Measurements from ENCODE around the gene UCP2.

Gene UCP2

GRCh38 chr11:74007691-74008372 is 25.2 kb upstream of the UCP2 start:
- no peak for TF ChIP-seq CTCF (IDR thresholded peaks at IDR 0.05; ENCODE audit: low read depth, low read length)
- no peak for DNase-seq
- Histone ChIP-seq H3K27me3 (no peaks in the 10 kb centered on the region), H3K9me3 (no peaks in the 10 kb centered on the region), H3K4me3 (ENCODE audit: low read depth, low read length) (no peak overlapping the region), H3K4me1 (no peaks in the 10 kb centered on the region), H3K36me3 (no peaks in the 10 kb centered on the region; the same call in 1 of the 2 replicates)

GRCh38 chr11:74006743-74007304 is 24.2 kb upstream of the UCP2 start:
- H3K4me1 ChIP-seq = no peaks in the 10 kb centered on the region
- no peak for TF ChIP-seq CTCF (IDR thresholded peaks at IDR 0.05; ENCODE audit: low read depth, low read length)
- no peaks in the 10 kb centered on the region for H3K27me3 ChIP-seq
- H3K36me3 ChIP-seq = no peaks in the 10 kb centered on the region; the same call in 1 of the 2 replicates
- DNase-seq = no peak
- no peak overlapping the region for H3K4me3 ChIP-seq (ENCODE audit: low read depth, low read length)
- no peaks in the 10 kb centered on the region for H3K9me3 ChIP-seq

- no peak for DNase-seq
- no peak for TF ChIP-seq CTCF (IDR thresholded peaks at IDR 0.05; ENCODE audit: low read depth, low read length)
- H3K4me1 ChIP-seq = no peaks in the 10 kb centered on the region
Measured at GRCh38 chr11:74005721-74006517, 23.3 kb upstream of the UCP2 start.

GRCh38 chr11:74004759-74005615 is 22.3 kb upstream of the UCP2 start:
- H3K36me3 ChIP-seq = no peaks in the 10 kb centered on the region; the same call in 1 of the 2 replicates
- no peaks in the 10 kb centered on the region for H3K4me1 ChIP-seq
- H3K9me3 ChIP-seq = no peaks in the 10 kb centered on the region
- no peaks in the 10 kb centered on the region for H3K27me3 ChIP-seq
- no peak for TF ChIP-seq CTCF (IDR thresholded peaks at IDR 0.05; ENCODE audit: low read depth, low read length)
- DNase-seq = no peak
- no peak overlapping the region for H3K4me3 ChIP-seq (ENCODE audit: low read depth, low read length)

More at GRCh38 chr11:74005721-74006517, 23.3 kb upstream of the UCP2 start:
- Histone ChIP-seq H3K4me3 (ENCODE audit: low read depth, low read length) (no peak overlapping the region), H3K36me3 (no peaks in the 10 kb centered on the region; the same call in 1 of the 2 replicates), H3K9me3 (no peaks in the 10 kb centered on the region), H3K27me3 (no peaks in the 10 kb centered on the region)

- no peaks in the 10 kb centered on the region for H3K9me3 ChIP-seq
- no peaks in the 10 kb centered on the region for H3K27me3 ChIP-seq
- no peak overlapping the region for H3K4me3 ChIP-seq (ENCODE audit: low read depth, low read length)
- no peak for TF ChIP-seq CTCF (IDR thresholded peaks at IDR 0.05; ENCODE audit: low read depth, low read length)
- no peaks in the 10 kb centered on the region; the same call in 1 of the 2 replicates for H3K36me3 ChIP-seq
- DNase-seq = no peak
- no peaks in the 10 kb centered on the region for H3K4me1 ChIP-seq
Measured at GRCh38 chr11:74004046-74004695, 21.5 kb upstream of the UCP2 start.

Measured in BE2C (cell line).